ENCODE results near the gene RNF220. TPM values are rescaled to one million over a fixed set of nuclear protein-coding genes. Genes with fewer than 3 reads are reported as not detected.
A peak's percentile ranks its signal among the peaks of the same experiment; 100 is the strongest.

RNF220 gene
- total and polyA plus RNA-seq, 2 donors from 2014 or later, result 66.9 to 69.0 TPM

DNA sequence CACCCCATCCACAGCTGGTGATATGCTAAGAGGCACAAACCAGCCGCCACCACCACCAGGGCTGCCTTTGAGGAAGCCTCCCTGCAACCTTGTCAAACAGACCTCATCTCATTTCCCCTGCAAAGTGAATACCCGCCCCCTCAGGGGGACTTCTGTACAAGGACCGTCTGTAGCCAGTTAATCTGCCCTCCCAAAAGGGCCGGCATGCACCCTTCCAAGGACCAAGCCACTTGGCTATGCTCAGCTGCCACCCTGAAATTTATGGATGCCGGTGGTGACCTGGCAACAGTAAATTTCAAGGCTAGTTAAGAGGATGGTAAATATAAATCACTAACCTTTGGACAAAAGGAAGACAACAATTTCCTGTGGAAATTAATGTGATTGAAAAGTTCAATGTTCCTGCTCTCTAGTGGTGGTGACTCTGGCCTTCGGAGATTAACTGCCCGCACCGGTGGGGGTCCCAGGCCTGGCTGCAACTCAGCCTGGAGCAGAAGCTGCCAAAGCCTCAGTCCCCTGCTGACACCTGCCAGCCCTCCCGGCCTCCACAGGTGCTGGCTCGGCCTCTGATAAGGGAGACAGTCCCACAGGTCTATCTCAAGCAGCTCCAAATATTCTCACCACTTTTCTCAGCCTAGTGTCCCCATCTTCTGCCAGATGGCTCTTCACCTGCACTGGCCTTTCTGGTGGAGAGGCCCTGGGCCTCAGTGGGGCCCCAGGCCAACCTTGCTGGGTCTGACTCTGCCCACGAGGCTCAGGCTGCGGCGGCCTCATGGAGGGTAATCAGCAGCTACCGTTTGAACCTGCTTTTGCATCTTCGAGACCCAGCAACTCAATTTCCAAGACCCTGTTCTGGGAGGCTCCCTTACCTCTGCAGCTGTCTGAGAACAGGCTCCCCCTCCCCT, 257.0 kb downstream of the RNF220 start:
- H3K9ac ChIP-seq (ENCODE audit: low read length in 3 of 3), result no peak overlapping the region
- DNase-seq (peak in 4 of 5 donors; percentile 77 to 83 (median 82)), FAIRE-seq (no peak)

DNA sequence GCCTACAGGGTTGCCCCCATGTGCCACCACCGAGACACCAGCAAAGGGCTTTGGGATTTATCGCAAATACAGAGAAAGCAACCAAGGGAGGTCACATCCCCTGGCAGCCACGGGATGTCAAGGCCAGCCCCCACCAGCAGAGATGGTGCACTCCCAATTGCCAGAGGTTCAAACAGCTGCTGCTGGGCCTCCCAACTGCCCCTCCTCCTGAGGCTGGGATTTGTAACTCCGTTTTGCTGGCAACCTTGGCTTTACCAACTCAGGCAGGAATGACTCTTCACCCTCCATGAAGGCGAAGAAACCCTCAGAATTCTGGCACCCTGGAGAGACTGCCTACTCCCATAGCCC, 257.6 kb downstream of the RNF220 start:
- intact Hi-C loops (cut with DNase I), result no loop called here
- FAIRE-seq (no peak), DNase-seq (no peak)
- Histone ChIP-seq H3K9ac (ENCODE audit: low read length in 3 of 3) (no peak overlapping the region), H3K4me3 (ENCODE audit: low read length in 3 of 3) (no peak overlapping the region), H3K9me3 (ENCODE audit: control insufficient read depth in 2 of 3, insufficient read depth in 1 of 3, low read length in 3 of 3) (no peaks in the 10 kb centered on the region), H3K27me3 (ENCODE audit: control insufficient read depth, insufficient read depth, low read length) (no peaks in the 10 kb centered on the region), H3K36me3 (ENCODE audit: control insufficient read depth in 2 of 3, insufficient read depth in 3 of 3, low read length in 3 of 3) (peaks cover 0 to 4% (median 0%) of the 10 kb centered on the region in 3 donors), H3K27ac (ENCODE audit: low read depth in 2 of 2, low read length in 2 of 2) (peak overlapping the region in 1 of 2 donors; percentile 11), H3K4me1 (ENCODE audit: control insufficient read depth in 2 of 3, insufficient read depth in 2 of 3, low read depth in 1 of 3, low read length in 3 of 3) (peaks cover 0 to 10% (median 2%) of the 10 kb centered on the region in 3 donors)
- TF ChIP-seq, protein P1, sequence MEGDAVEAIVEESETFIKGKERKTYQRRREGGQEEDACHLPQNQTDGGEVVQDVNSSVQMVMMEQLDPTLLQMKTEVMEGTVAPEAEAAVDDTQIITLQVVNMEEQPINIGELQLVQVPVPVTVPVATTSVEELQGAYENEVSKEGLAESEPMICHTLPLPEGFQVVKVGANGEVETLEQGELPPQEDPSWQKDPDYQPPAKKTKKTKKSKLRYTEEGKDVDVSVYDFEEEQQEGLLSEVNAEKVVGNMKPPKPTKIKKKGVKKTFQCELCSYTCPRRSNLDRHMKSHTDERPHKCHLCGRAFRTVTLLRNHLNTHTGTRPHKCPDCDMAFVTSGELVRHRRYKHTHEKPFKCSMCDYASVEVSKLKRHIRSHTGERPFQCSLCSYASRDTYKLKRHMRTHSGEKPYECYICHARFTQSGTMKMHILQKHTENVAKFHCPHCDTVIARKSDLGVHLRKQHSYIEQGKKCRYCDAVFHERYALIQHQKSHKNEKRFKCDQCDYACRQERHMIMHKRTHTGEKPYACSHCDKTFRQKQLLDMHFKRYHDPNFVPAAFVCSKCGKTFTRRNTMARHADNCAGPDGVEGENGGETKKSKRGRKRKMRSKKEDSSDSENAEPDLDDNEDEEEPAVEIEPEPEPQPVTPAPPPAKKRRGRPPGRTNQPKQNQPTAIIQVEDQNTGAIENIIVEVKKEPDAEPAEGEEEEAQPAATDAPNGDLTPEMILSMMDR (IDR thresholded peaks at IDR 0.05; ENCODE audit: borderline replicate concordance, extremely low read depth, insufficient read depth), result no peak

More for the DNA sequence above, 257.0 kb downstream of the RNF220 start:
- TF ChIP-seq, protein P1 (IDR thresholded peaks at IDR 0.05; ENCODE audit: borderline replicate concordance, extremely low read depth, insufficient read depth), result no peak
- no peaks in the 10 kb centered on the region for H3K27me3 ChIP-seq (ENCODE audit: control insufficient read depth, insufficient read depth, low read length)
- peak overlapping the region in 1 of 2 donors; percentile 11 for H3K27ac ChIP-seq (ENCODE audit: low read depth in 2 of 2, low read length in 2 of 2)
- peaks cover 0 to 10% (median 2%) of the 10 kb centered on the region in 3 donors for H3K4me1 ChIP-seq (ENCODE audit: control insufficient read depth in 2 of 3, insufficient read depth in 2 of 3, low read depth in 1 of 3, low read length in 3 of 3)
- H3K36me3 ChIP-seq (ENCODE audit: control insufficient read depth in 2 of 3, insufficient read depth in 3 of 3, low read length in 3 of 3), result peaks cover 0 to 4% (median 1%) of the 10 kb centered on the region in 3 donors
- intact Hi-C loops (cut with DNase I), result no loop called here
- H3K4me3 ChIP-seq (ENCODE audit: low read length in 3 of 3), result no peak overlapping the region
- H3K9me3 ChIP-seq (ENCODE audit: control insufficient read depth in 2 of 3, insufficient read depth in 1 of 3, low read length in 3 of 3), result no peaks in the 10 kb centered on the region

DNA sequence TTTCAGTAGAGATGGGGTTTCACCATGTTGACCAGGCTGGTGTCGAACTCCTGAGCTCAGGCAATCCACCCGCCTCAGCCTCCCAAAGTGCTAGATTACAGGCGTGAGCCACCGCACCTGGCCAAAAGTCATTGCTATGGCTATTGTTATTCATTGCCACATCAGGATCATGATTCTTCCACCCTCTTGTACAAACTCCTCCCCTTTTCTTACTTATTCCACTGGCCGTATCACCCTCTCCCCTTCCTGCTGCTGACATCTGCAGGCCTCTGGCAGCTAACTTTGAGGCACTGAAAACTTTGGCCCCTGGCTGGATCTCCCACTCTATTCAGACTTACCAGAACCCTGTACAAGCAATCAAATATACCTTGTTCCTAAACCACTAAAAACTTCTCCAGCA, 258.4 kb downstream of the RNF220 start:
- intact Hi-C loops (cut with DNase I), result no loop called here
- peaks cover 0 to 10% (median 2%) of the 10 kb centered on the region in 3 donors for H3K4me1 ChIP-seq (ENCODE audit: control insufficient read depth in 2 of 3, insufficient read depth in 2 of 3, low read depth in 1 of 3, low read length in 3 of 3)
- no peaks in the 10 kb centered on the region for H3K9me3 ChIP-seq (ENCODE audit: control insufficient read depth in 2 of 3, insufficient read depth in 1 of 3, low read length in 3 of 3)
- TF ChIP-seq, protein P1 (IDR thresholded peaks at IDR 0.05; ENCODE audit: borderline replicate concordance, extremely low read depth, insufficient read depth), result no peak
- H3K27me3 ChIP-seq (ENCODE audit: control insufficient read depth, insufficient read depth, low read length), result no peaks in the 10 kb centered on the region
- H3K36me3 ChIP-seq (ENCODE audit: control insufficient read depth in 2 of 3, insufficient read depth in 3 of 3, low read length in 3 of 3), result peaks cover 0 to 4% (median 0%) of the 10 kb centered on the region in 3 donors
- FAIRE-seq (no peak), DNase-seq (peak in 1 of 5 donors; percentile 2)
- no peak overlapping the region for H3K27ac ChIP-seq (ENCODE audit: low read depth in 2 of 2, low read length in 2 of 2)
- no peak overlapping the region for H3K4me3 ChIP-seq (ENCODE audit: low read length in 3 of 3)
- H3K9ac ChIP-seq (ENCODE audit: low read length in 3 of 3), result no peak overlapping the region

All from kidney (tissue), 14 donors.